Effector memory CD4-positive, alpha-beta T cell (primary cell): ENCODE results near the gene MYO3B.

Experiments used
- DNase-seq, 3 donors: peaks; one replicate each; pipeline ENCODE4 v3.0.0-alpha.2; 2020
- H3K27ac ChIP-seq: 2 replicates; pipeline ENCODE4 v1.7.0; 2013; ENCODE audit warnings: mild to moderate bottlenecking, low read length, moderate library complexity; ENCODE audit not compliant: insufficient read depth, poor library complexity, severe bottlenecking
- H3K27me3 ChIP-seq: replicated peaks from 2 replicates; pipeline ENCODE4 v1.7.0; 2013; ENCODE audit warnings: mild to moderate bottlenecking, low read length; ENCODE audit not compliant: insufficient read depth, control insufficient read depth, poor library complexity, severe bottlenecking
- H3K36me3 ChIP-seq: 2 replicates; pipeline ENCODE4 v1.7.0; 2013; ENCODE audit warnings: mild to moderate bottlenecking, low read length, moderate library complexity; ENCODE audit not compliant: control insufficient read depth, insufficient read depth
- H3K4me1 ChIP-seq: 2 replicates; pipeline ENCODE4 v1.7.0; 2013; ENCODE audit warnings: low read length, mild to moderate bottlenecking; ENCODE audit not compliant: control insufficient read depth, insufficient read depth, poor library complexity, severe bottlenecking
- H3K4me3 ChIP-seq: 2 replicates; pipeline ENCODE4 v1.7.0; 2013; ENCODE audit warnings: low read length, low read depth, mild to moderate bottlenecking; ENCODE audit not compliant: insufficient read depth, poor library complexity, severe bottlenecking
- H3K9me3 ChIP-seq: 2 replicates; pipeline ENCODE4 v1.7.0; 2013; ENCODE audit warnings: mild to moderate bottlenecking, low read length, moderate library complexity; ENCODE audit not compliant: control insufficient read depth

MYO3B gene

DNA sequence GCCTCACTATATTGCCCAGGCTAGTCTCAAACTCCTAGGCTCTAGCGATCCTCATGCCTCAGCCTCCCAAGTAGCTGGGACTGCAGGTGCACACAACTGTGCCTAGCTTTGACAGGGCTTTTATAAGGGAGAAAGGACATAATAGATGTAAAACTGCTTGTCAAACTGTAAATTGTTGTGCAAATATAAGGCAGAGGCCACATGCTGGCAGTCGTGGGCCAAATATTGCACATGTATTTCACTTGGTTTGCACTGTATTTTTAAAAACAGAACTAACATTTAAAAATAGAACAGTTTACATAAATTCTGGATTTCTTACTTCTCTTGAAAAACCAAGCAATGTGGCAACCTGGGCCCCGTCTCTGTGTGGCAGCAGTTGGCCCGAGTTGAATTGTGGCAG, 31.2 kb upstream of the MYO3B start:
- no peak overlapping the region for H3K27ac ChIP-seq
- H3K4me1 ChIP-seq, result no peaks in the 10 kb centered on the region
- H3K4me3 ChIP-seq, result no peak overlapping the region
- H3K27me3 ChIP-seq, result no peaks in the 10 kb centered on the region
- DNase-seq, result no peak
- no peaks in the 10 kb centered on the region for H3K9me3 ChIP-seq
- no peaks in the 10 kb centered on the region for H3K36me3 ChIP-seq

DNA sequence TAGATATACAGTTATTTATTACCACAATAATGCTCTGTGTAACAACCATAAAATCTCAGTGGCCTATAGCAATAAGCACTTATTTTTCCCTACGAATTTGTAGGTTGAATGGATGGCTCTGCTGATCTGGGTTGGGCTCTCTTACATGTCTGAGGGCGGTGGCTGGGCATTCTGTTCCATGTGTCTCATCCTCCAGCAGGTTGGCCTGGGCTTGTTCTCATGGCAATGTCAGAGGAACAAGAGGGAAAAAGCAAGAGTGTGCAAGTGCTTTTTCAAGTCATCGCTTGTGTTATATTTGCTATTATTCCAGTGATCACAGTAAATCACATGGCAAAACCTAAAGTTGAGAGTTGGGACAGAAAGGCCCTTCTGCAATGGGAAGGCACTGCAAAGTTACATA, 30.4 kb upstream of the MYO3B start:
- no peak overlapping the region for H3K27ac ChIP-seq
- no peaks in the 10 kb centered on the region for H3K9me3 ChIP-seq
- no peaks in the 10 kb centered on the region for H3K4me1 ChIP-seq

DNA sequence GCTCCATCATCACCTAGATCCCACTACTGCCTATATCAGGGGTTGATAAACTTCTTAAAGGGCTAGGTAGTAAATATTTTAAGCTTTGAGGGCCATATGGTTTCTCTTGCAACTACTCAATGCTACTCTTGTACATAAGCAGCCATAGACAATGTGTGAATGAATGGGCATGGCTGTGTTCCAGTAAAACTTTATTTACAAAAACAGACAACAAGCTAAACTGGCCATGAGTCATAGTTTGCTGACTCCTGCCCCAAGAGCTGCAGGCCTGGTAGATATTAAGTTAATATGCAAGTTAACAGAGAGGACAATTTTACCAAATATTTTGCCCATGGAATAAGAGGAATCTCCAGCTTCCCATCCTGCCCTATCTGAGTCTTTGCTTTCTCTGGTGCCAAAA, 29.8 kb upstream of the MYO3B start:
- no peak overlapping the region for H3K27ac ChIP-seq
- H3K27me3 ChIP-seq, result no peaks in the 10 kb centered on the region
- no peaks in the 10 kb centered on the region for H3K9me3 ChIP-seq
- H3K4me1 ChIP-seq, result no peaks in the 10 kb centered on the region
- no peaks in the 10 kb centered on the region for H3K36me3 ChIP-seq
- H3K4me3 ChIP-seq, result no peak overlapping the region
- DNase-seq, result no peak

More for the DNA sequence above, 30.4 kb upstream of the MYO3B start:
- Histone ChIP-seq H3K36me3 (no peaks in the 10 kb centered on the region), H3K27me3 (no peaks in the 10 kb centered on the region), H3K4me3 (no peak overlapping the region)
- DNase-seq, result no peak

DNA sequence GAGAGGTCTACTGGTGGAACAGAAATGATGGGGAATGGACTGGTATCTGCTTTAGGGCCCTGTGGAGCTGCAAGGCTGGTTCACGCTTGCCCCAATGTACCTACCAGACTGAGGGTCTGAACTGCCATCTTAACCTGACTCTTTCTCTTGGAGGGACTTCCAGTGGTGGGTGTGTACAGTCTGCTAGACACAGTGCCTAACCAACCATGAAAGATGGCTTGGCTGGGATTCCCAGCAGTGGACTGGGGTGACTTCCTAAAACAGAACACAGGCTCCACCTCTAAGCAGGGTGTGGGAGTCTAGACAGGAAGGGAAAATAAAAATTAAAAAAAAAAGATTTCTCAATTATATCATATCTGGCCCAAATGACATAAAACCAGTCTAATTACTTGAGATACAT, 25.5 kb upstream of the MYO3B start:
- no peak for DNase-seq
- H3K36me3 ChIP-seq, result no peaks in the 10 kb centered on the region
- no peaks in the 10 kb centered on the region for H3K27me3 ChIP-seq
- H3K27ac ChIP-seq, result no peak overlapping the region
- H3K4me1 ChIP-seq, result no peaks in the 10 kb centered on the region
- no peaks in the 10 kb centered on the region for H3K9me3 ChIP-seq
- no peak overlapping the region for H3K4me3 ChIP-seq

DNA sequence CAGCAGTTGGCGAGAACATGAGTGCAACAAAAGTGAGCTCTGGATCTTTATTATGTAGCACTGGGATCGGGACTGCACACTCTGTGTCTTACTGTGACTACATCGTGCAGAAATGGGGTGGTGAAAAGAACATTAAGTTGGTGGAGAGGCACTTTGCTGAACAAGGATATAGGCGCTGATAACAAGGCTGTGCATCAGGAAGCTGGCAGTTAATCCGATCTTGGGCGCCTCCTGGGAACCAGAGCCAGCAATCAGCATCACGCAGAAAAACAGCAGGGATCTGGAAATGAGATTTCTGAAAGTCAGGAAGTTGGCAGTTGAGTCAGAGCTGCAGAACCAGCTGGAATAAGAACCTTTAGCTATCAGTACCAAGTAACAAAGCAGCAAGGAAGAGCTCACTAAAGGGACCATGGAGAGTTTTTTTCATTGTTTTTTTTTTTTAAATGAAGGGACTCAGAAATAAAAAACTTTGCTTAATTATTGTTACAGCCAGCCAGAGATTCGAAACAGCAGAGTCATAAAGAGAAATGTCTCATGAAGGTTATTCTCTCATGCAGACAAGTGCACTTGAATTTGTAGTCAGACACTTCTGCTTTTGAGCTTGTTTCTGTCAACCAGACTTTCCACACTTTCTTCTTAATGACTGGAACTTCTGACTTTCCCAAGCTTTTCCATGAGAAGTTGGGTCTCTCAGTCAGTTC, 22.8 kb upstream of the MYO3B start:
- Histone ChIP-seq H3K36me3 (no peaks in the 10 kb centered on the region), H3K4me3 (no peak overlapping the region), H3K9me3 (no peaks in the 10 kb centered on the region), H3K4me1 (no peaks in the 10 kb centered on the region), H3K27me3 (no peaks in the 10 kb centered on the region), H3K27ac (no peak overlapping the region)
- no peak for DNase-seq

DNA sequence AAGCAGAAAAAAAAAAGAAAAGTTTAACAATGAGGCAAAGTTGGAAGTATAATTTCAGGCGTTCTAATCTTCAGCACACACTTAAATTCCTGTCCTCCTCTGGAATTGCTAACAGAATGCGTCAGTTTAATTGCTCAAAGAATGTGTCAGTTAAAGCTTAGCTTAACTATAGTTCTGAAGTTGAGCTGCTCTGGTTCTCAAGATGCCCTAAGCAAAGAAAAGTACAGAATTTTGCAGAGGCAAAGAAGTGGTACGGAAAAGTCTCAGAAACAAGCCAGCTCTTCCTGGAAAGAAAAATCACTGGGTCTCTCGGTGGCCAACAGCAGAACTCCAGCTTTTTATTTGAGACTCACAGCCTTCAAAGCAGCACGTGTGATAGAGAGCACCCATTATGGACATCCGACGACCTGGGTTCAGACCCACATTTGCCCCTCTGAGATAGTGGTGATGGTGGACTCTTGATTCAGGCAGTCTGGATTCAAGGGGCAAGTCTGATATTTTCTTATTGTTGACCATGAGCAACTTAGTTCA, 22.2 kb upstream of the MYO3B start:
- no peaks in the 10 kb centered on the region for H3K9me3 ChIP-seq
- no peak for DNase-seq
- no peak overlapping the region for H3K27ac ChIP-seq
- H3K27me3 ChIP-seq, result no peaks in the 10 kb centered on the region
- H3K36me3 ChIP-seq, result no peaks in the 10 kb centered on the region
- H3K4me3 ChIP-seq, result no peak overlapping the region
- H3K4me1 ChIP-seq, result no peaks in the 10 kb centered on the region

DNA sequence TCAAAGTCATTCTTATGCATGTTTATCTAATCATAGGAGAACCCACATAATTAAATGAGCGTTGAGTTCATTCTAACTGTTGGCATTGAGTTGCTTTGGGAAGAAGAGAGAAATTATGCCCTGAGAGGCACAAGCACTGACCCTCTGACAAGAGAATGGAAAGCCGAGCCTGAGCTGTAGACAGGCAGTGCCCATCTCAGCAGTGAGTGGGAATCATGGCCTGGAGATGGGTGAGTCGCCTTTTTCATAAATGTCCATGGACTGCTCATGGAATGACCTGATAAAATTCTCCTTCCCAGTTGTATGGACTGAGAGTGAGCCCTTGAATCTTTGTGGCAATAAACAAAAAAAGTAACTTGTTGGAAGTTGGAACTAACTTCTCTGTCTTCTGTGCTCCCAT, 21.4 kb upstream of the MYO3B start:
- H3K4me3 ChIP-seq, result no peak overlapping the region
- H3K4me1 ChIP-seq, result no peaks in the 10 kb centered on the region
- H3K27ac ChIP-seq, result no peak overlapping the region
- H3K36me3 ChIP-seq, result no peaks in the 10 kb centered on the region
- no peak for DNase-seq
- no peaks in the 10 kb centered on the region for H3K27me3 ChIP-seq
- no peaks in the 10 kb centered on the region for H3K9me3 ChIP-seq

DNA sequence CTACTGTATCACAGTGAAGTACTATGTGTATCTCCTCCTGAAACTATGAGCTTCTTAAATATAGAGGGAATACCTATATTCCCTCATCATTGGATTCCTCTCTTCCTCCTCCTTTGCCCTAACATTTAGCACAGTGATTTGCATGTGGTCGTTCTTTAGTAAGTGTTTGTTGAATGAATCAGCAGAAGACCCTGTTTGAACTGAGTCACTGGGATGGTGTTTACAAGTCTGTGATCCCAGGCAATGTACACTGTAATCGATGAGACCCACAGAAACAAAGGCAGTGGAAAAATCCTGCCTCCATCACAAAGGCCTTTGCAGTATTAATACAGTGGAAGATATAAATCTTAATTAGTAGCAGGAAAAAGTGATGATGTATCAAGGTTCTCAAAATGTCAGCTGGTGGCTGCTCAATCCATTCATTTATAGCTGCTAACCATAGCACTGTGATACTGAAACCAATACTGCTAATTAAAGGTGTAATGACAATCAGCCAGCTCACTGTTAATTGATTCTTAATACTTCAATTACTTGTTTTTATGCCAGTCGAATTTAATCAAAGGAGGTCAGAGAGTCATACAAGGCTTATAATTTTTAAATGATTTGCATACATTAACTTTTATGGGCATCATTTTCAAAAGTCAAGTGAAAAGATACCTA, 20.8 kb upstream of the MYO3B start:
- H3K4me3 ChIP-seq, result no peak overlapping the region
- no peaks in the 10 kb centered on the region for H3K9me3 ChIP-seq
- H3K27ac ChIP-seq, result no peak overlapping the region
- no peaks in the 10 kb centered on the region for H3K27me3 ChIP-seq
- DNase-seq, result no peak
- H3K4me1 ChIP-seq, result no peaks in the 10 kb centered on the region
- H3K36me3 ChIP-seq, result no peaks in the 10 kb centered on the region

DNA sequence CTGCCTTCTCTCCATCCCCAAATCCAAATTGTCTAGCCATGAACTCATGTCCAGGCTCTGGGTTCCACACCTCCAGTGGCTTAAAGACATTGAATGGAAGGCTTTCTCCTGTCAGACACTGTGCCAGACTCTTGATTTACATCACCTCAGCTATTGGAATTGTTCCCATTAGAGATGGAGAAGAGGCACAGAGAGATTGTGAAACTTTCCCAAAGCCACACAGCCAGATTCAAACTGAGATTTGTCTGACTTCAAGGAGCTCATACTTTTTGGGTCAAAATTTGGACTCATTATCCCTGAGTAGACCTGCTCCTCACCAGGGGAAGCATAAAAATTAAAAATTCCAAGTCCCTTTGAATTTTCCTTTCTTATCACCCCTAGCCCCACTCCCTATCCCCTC, 18.9 kb upstream of the MYO3B start:
- H3K9me3 ChIP-seq, result no peaks in the 10 kb centered on the region
- no peaks in the 10 kb centered on the region for H3K4me1 ChIP-seq
- no peaks in the 10 kb centered on the region for H3K36me3 ChIP-seq
- no peak overlapping the region for H3K4me3 ChIP-seq
- no peak overlapping the region for H3K27ac ChIP-seq
- no peak for DNase-seq
- no peaks in the 10 kb centered on the region for H3K27me3 ChIP-seq

DNA sequence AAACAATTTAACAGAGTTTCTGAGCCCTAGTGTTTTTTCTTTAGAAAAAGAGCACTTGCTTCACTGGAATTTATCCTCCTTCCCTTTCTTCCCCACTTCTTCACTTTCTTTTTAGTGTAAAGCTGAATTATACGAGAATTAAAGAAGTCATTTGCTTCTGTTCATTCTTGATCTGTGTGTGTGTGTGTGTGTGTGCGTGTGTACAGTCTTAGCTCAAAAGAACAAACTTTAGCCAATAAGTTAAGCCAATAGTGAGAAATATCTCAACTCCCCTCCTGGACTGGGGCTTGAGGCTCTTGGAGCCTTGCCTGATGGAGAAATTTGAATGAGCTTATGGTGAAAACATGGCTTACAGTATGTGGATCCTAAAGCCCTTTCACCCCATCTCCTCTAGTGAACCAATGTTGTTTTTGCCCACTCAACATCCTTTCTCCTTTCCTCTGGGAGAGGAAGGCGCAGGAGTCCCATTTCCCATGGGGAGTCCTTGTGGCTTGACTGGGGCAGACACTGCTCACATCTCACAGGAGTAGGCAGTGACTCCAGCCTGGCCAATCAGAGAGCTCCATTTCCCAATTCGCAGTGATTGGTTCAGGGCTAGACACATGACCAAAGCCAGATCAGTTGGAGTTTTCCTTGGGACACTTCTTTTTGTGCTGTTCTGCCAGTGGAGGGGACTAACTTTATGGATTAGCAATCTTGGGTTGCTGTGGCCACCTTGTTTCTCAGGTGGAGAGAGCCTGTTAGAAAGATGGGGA, 16.3 kb upstream of the MYO3B start:
- Histone ChIP-seq H3K9me3 (no peaks in the 10 kb centered on the region), H3K4me3 (no peak overlapping the region), H3K36me3 (no peaks in the 10 kb centered on the region), H3K4me1 (no peaks in the 10 kb centered on the region), H3K27me3 (no peaks in the 10 kb centered on the region), H3K27ac (no peak overlapping the region)
- no peak for DNase-seq
